ENCODE measurements around the gene GNG4. TPM values are rescaled to one million over a fixed set of nuclear protein-coding genes. Genes with fewer than 3 reads are reported as not detected.

The GNG4 gene
- total and polyA plus RNA-seq, 9 of the 15 experiments (the other 6 are each of a cell fraction or from before 2014, with no cell fraction given) = 0.06 to 0.58 (median 0.08) TPM; not detected in 4

DNA sequence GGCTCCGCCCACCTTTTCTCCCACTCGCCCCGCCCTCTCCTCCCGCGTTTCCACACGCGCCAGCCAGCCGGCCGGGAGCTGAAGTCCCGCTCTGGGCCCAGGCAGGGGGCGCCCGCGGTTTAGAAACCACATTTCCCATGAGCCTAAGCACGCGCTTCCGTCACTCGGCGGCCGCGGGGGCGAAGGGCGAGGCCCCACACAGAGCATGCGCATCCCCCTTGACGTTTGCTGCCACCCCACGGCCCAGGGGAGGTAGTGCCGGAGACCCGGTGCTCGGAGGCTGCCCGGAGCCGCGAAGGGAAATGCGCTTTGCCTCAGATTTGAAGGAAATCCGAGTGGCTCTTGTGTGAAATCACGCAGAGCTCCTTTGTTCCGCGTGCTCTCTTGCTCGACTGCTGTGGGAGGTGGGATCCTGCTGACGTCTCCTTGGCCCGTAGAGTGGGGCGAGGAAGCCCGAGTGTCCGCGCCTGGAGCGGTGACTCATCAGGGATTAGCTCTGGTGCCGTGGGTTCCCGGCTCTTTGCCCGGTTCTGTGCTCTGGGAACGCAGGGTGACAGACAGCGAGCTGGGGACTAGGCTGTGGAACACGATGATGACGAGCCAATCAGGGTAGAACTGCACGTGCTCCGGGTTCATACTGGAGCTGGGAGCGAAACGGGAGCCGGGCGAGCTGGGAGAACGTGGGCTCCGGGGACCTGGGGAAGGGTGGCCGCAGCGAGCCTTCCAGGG lies 144.9 kb downstream of the GNG4 start (continued):
- TF ChIP-seq SNRNP70 (optimal IDR thresholded peaks at IDR 0.05; ENCODE audit: low read depth, low read length) (no peak), ZFP30 (CRISPR knock-in tag; IDR thresholded peaks at IDR 0.05; ENCODE audit: borderline replicate concordance) (no peak), NFYB (IDR thresholded peaks at IDR 0.05; ENCODE audit: extremely low read depth, insufficient read length) (no peak), JUND (IDR thresholded peaks at IDR 0.05; ENCODE audit: borderline replicate concordance, low read depth, low read length) (peak; percentile 94), JUND (tag; IDR thresholded peaks at IDR 0.05; ENCODE audit: borderline replicate concordance, low read depth, low read length) (peak; percentile 97), NONO (IDR thresholded peaks at IDR 0.05; ENCODE audit: low read depth in 2 of 2, low read length in 1 of 2) (no peak; a peak in 1 of 4 replicates), ATF7 (IDR thresholded peaks at IDR 0.05) (peak; percentile 94), BRCA1 (IDR thresholded peaks at IDR 0.05) (no peak), BRCA1 (CRISPR knock-in tag; IDR thresholded peaks at IDR 0.05) (no peak), PTTG1 (tag; IDR thresholded peaks at IDR 0.05; ENCODE audit: low read depth) (no peak), CHCHD3 (CRISPR knock-in tag; IDR thresholded peaks at IDR 0.05) (no peak), DDX20 (tag; IDR thresholded peaks at IDR 0.05; ENCODE audit: low read depth) (no peak), PHF20 (IDR thresholded peaks at IDR 0.05; ENCODE audit: partially characterized antibody) (peak; percentile 46), MAFF (IDR thresholded peaks at IDR 0.05; ENCODE audit: low read length) (no peak), ZNF583 (CRISPR knock-in tag; IDR thresholded peaks at IDR 0.05) (0 out of 2 replicates have a peak, but pooled peaks have one; percentile 10), YY1 (IDR thresholded peaks at IDR 0.05; ENCODE audit: borderline replicate concordance in 1 of 3, control insufficient read depth in 1 of 3, extremely low read depth in 1 of 3, insufficient read depth in 3 of 3, insufficient read length in 1 of 3, insufficient replicate concordance in 2 of 3, low read depth in 1 of 3, low read length in 2 of 3) (peak in 1 of 3 experiments; percentile 59), ZNF165 (CRISPR knock-in tag; IDR thresholded peaks at IDR 0.05; ENCODE audit: borderline replicate concordance) (0 out of 2 replicates have a peak, but pooled peaks have one; percentile 63)
- TF ChIP-seq, protein P1, sequence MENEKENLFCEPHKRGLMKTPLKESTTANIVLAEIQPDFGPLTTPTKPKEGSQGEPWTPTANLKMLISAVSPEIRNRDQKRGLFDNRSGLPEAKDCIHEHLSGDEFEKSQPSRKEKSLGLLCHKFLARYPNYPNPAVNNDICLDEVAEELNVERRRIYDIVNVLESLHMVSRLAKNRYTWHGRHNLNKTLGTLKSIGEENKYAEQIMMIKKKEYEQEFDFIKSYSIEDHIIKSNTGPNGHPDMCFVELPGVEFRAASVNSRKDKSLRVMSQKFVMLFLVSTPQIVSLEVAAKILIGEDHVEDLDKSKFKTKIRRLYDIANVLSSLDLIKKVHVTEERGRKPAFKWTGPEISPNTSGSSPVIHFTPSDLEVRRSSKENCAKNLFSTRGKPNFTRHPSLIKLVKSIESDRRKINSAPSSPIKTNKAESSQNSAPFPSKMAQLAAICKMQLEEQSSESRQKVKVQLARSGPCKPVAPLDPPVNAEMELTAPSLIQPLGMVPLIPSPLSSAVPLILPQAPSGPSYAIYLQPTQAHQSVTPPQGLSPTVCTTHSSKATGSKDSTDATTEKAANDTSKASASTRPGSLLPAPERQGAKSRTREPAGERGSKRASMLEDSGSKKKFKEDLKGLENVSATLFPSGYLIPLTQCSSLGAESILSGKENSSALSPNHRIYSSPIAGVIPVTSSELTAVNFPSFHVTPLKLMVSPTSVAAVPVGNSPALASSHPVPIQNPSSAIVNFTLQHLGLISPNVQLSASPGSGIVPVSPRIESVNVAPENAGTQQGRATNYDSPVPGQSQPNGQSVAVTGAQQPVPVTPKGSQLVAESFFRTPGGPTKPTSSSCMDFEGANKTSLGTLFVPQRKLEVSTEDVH (IDR thresholded peaks at IDR 0.05; ENCODE audit: low read depth, partially characterized antibody) = peak; percentile 86
- TF ChIP-seq, protein P2, sequence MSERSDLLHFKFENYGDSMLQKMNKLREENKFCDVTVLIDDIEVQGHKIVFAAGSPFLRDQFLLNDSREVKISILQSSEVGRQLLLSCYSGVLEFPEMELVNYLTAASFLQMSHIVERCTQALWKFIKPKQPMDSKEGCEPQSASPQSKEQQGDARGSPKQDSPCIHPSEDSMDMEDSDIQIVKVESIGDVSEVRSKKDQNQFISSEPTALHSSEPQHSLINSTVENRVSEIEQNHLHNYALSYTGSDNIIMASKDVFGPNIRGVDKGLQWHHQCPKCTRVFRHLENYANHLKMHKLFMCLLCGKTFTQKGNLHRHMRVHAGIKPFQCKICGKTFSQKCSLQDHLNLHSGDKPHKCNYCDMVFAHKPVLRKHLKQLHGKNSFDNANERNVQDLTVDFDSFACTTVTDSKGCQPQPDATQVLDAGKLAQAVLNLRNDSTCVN (CRISPR knock-in tag; IDR thresholded peaks at IDR 0.05) = peak; percentile 23; the same call in 1 of the 2 replicates
- TF ChIP-seq, protein P3, sequence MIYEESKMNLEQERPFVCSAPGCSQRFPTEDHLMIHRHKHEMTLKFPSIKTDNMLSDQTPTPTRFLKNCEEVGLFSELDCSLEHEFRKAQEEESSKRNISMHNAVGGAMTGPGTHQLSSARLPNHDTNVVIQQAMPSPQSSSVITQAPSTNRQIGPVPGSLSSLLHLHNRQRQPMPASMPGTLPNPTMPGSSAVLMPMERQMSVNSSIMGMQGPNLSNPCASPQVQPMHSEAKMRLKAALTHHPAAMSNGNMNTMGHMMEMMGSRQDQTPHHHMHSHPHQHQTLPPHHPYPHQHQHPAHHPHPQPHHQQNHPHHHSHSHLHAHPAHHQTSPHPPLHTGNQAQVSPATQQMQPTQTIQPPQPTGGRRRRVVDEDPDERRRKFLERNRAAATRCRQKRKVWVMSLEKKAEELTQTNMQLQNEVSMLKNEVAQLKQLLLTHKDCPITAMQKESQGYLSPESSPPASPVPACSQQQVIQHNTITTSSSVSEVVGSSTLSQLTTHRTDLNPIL (CRISPR knock-in tag; IDR thresholded peaks at IDR 0.05) = no peak

All from K562 (cell line).